Colonic mucosa (tissue), 4 donors: ENCODE data around the gene DNAH8. TPM values are rescaled to one million over a fixed set of nuclear protein-coding genes. Genes with fewer than 3 reads are reported as not detected.
"Not testable (repeated sequence)": the region's sequence is repeated elsewhere in the genome, so short reads cannot be mapped to it uniquely, and the experiment has no call there.

Source experiments
- DNase-seq: peaks from one replicate; pipeline ENCODE4 v3.0.0-alpha.2; 2020
- H3K27ac ChIP-seq: fragments of 200-600 bp; one replicate; pipeline ENCODE4 v1.8.0; 2021
- H3K27me3 ChIP-seq: fragments of 200-600 bp; one replicate; pipeline ENCODE4 v1.8.0; 2021
- H3K36me3 ChIP-seq: fragments of 200-600 bp; one replicate; pipeline ENCODE4 v1.8.0; 2021
- H3K4me1 ChIP-seq: fragments of 200-600 bp; one replicate; pipeline ENCODE4 v1.8.0; 2021; ENCODE audit warnings: mild to moderate bottlenecking
- H3K4me3 ChIP-seq: fragments of 200-600 bp; one replicate; pipeline ENCODE4 v1.8.0; 2021
- H3K9ac ChIP-seq, 2 donors: one replicate each; pipeline ENCODE4 v1.7.0; 2013; ENCODE audit warnings: control low read depth in 2 of 2, low read depth in 2 of 2, low read length in 2 of 2
- H3K9me3 ChIP-seq: fragments of 200-600 bp; one replicate; pipeline ENCODE4 v1.8.0; 2021
- intact Hi-C: fragments of 100-400 bp; cut with DNase I; formaldehyde crosslinking; loops from one replicate; pipeline ENCODE4 v1.14.1; 2022
- total RNA-seq, 2 donors: library from RNA; stranded (reverse); fragmentation: NEBNext Ultra II Directional in 1 of 2; extraction: Animal tissue kit (Norgen Biotek cat#: 25700) in 1 of 2; gene quantifications; one replicate each; pipeline ENCODE4 v1.2.1, GENCODE V29; 2021
- TF ChIP-seq, protein P1 (sequence below): fragments of 200-600 bp; IDR thresholded peaks from one replicate; pipeline ENCODE4 v1.8.0; 2022; ENCODE audit warnings: antibody characterized with exemption, mild to moderate bottlenecking
- donor health status: healthy.
- donor health status: DM: no; HTN: no; CAD: no.
- donor health status: DM: no; HTN: no; CAD: no.

DNAH8 gene
- total RNA-seq, 2 donors from 2014 or later: not detected

DNA sequence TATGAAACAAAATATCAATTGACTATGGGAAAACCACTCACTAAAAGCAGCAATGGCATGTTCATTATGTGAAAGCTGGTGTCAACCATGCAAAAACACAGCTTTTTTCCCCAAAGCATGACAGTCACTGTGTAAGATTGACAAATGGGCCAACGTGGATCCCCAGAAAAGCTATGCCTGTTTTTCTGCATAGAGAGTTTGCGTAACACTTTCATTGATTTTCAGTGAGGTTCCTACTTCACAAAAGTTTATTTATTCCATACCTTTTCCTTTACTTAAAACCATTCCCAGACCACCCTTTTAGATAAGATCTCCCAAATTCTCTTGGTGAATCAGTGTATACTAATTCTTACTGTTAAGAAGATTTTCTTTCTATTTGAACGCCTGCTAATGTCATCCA lies 195.1 kb downstream of the DNAH8 start:
- TF ChIP-seq, protein P1, sequence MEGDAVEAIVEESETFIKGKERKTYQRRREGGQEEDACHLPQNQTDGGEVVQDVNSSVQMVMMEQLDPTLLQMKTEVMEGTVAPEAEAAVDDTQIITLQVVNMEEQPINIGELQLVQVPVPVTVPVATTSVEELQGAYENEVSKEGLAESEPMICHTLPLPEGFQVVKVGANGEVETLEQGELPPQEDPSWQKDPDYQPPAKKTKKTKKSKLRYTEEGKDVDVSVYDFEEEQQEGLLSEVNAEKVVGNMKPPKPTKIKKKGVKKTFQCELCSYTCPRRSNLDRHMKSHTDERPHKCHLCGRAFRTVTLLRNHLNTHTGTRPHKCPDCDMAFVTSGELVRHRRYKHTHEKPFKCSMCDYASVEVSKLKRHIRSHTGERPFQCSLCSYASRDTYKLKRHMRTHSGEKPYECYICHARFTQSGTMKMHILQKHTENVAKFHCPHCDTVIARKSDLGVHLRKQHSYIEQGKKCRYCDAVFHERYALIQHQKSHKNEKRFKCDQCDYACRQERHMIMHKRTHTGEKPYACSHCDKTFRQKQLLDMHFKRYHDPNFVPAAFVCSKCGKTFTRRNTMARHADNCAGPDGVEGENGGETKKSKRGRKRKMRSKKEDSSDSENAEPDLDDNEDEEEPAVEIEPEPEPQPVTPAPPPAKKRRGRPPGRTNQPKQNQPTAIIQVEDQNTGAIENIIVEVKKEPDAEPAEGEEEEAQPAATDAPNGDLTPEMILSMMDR: no peak
- Histone ChIP-seq H3K9me3 (no peaks in the 10 kb centered on the region), H3K4me3 (no peak overlapping the region), H3K27ac (no peak overlapping the region), H3K27me3 (no peaks in the 10 kb centered on the region), H3K9ac (no peak overlapping the region), H3K36me3 (no peaks in the 10 kb centered on the region), H3K4me1 (no peaks in the 10 kb centered on the region)
- intact Hi-C loops: no loop called here
- DNase-seq: no peak

DNA sequence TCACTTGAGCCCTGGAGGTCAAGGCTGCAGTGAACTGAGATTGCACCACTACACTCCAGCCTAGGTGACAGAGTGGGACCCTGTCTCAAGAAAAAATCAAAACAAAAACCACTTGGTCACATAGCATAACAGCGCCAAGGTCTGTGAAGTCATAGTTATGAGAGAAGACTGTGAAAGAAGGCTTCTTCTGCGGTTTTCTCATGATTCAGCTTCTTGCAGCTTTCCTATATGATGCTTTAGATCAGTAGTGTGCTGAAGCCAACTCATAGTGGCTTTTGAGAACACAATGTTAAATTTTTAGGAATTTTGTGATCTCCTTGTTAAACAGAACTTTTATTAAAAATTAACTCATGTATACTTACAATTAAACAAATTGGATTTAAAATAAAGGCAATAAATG lies 197.3 kb downstream of the DNAH8 start:
- no peak overlapping the region for H3K27ac ChIP-seq
- no peak for DNase-seq
- intact Hi-C loops: no loop called here
- TF ChIP-seq, protein P1: no peak
- no peaks in the 10 kb centered on the region for H3K4me1 ChIP-seq
- no peaks in the 10 kb centered on the region for H3K36me3 ChIP-seq
- no peak overlapping the region for H3K4me3 ChIP-seq
- H3K9ac ChIP-seq: no peak overlapping the region
- no peaks in the 10 kb centered on the region for H3K9me3 ChIP-seq
- no peaks in the 10 kb centered on the region for H3K27me3 ChIP-seq

DNA sequence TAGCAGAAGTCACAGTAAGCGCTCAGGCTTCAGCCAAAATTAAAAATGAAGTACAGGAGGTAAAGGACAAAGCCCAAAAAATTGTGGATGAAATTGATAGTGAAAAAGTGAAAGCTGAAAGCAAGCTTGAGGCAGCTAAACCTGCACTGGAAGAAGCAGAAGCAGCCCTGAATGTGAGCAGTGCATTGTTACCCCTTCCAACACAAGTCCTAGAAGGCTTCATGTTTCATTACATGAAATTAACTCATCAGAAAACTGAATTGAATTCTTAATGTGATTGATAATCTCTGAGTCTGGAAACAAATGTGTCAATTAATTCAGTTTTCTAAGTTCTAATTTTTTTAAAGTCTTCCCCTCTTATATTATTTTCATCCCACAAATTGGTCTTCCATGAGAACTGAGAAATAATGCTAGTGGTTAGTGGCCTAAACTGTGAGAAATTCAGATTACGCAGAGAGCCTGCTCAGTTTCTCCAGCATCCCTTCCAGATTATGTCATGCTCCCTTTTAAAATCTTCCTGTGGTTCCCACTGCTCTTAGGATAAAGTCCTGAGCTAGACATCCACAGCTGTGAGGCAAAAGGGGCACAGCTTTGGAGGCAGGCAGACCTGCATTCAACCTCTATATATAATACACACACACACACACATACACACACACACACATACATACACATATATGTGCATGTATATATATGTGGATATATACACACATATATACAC lies 200.3 kb downstream of the DNAH8 start:
- intact Hi-C loops: no loop called here
- TF ChIP-seq, protein P1: no peak
- no peaks in the 10 kb centered on the region for H3K9me3 ChIP-seq

DNA sequence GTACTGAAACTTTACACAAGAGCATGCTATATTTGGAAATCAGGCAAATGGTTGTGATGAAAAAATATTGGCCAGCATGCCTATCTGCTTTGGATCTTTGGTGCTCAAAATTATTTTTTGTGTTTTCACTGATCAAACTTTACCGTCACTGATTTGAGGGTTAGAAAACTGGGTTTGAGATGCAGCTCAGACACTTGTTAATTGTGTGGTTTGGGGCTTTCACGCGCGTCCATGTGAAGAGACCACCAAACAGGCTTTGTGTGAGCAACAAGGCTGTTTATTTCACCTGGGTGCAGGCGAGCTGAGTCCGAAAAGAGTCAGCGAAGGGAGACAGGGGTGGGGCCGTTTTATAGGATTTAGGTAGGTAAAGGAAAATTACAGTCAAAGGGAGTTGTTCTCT lies 206.4 kb downstream of the DNAH8 start:
- H3K4me3 ChIP-seq, H3K27ac ChIP-seq, H3K9ac ChIP-seq, DNase-seq, H3K9me3 ChIP-seq, H3K27me3 ChIP-seq, H3K4me1 ChIP-seq, H3K36me3 ChIP-seq, intact Hi-C loops: not testable (repeated sequence)

More for the DNA sequence above, 200.3 kb downstream of the DNAH8 start:
- Histone ChIP-seq H3K9ac (no peak overlapping the region), H3K36me3 (no peaks in the 10 kb centered on the region), H3K4me3 (no peak overlapping the region), H3K27me3 (no peaks in the 10 kb centered on the region), H3K27ac (no peak overlapping the region), H3K4me1 (no peaks in the 10 kb centered on the region)
- no peak for DNase-seq

DNA sequence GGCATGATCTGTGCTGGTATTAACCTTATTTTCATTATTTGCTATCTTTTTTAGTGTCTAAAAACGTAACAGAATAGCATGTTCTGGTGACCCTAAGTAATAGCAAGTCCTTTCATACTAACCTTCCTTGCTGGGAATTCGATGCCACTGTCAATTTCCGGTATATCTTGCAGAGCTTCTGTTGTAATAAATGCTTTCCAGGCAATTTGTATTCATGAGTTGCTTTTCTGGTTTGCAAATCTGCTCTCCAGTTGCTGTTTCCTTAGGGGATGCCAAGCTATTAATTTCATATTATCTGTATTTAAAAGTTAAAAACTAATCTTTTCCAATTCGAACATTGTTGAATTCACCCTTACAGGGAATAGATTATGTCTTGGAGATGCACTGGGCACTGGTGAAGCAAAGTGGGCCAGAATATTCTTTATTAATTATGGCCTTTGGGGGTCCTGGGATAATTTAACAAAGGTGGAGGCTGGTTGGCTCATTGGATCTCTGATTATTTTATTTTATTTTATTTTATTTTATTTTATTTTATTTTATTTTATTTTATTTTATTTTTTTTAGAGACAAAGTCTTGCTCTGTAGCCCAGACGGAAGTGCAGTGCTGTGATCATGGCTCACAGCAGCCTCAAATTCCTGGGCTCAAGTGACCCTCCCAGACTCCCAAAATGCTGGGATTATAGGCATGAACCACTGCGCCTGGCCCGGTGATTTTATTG lies 209.8 kb downstream of the DNAH8 start:
- TF ChIP-seq, protein P1: no peak
- no peaks in the 10 kb centered on the region for H3K36me3 ChIP-seq
- H3K4me1 ChIP-seq: no peaks in the 10 kb centered on the region
- no peak overlapping the region for H3K4me3 ChIP-seq
- H3K27ac ChIP-seq: no peak overlapping the region
- no peaks in the 10 kb centered on the region for H3K9me3 ChIP-seq
- H3K27me3 ChIP-seq: no peaks in the 10 kb centered on the region
- intact Hi-C loops: no loop called here
- no peak overlapping the region for H3K9ac ChIP-seq
- no peak for DNase-seq

DNA sequence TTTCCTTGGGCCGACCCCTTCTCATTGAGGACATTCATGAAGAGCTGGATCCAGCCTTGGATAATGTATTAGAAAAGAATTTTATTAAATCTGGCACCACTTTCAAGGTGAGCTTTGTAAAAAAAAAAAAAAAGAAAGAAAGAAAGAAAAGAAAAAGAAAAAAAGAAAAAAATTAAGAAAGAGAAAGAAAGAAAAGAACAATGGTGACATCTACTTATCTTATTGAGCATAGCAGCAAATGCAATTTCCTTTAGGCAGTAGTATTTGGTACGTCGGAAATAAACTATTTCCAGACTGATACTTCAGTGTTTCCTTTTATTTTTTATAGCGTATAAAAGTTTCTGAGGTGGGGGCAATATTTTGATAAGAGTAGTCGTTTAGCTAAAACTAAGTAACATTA lies 214.4 kb downstream of the DNAH8 start:
- Histone ChIP-seq H3K9me3 (no peaks in the 10 kb centered on the region), H3K4me1 (no peaks in the 10 kb centered on the region), H3K4me3 (no peak overlapping the region), H3K36me3 (no peaks in the 10 kb centered on the region), H3K27me3 (no peaks in the 10 kb centered on the region), H3K9ac (no peak overlapping the region), H3K27ac (no peak overlapping the region)
- intact Hi-C loops: no loop called here
- TF ChIP-seq, protein P1: no peak
- no peak for DNase-seq
